HG03045 (cell line): ENCODE results near the gene VCX2.
"Not testable (repeated sequence)": the region's sequence is repeated elsewhere in the genome, so short reads cannot be mapped to it uniquely, and the experiment has no call there.

Source experiments
- ATAC-seq: cut with Tn5 transposase; IDR thresholded peaks from one replicate; pipeline ENCODE4 v1.9.1; 2021; ENCODE audit warnings: mild to moderate bottlenecking, moderate library complexity; ENCODE audit not compliant: unreplicated experiment

The VCX2 gene

DNA sequence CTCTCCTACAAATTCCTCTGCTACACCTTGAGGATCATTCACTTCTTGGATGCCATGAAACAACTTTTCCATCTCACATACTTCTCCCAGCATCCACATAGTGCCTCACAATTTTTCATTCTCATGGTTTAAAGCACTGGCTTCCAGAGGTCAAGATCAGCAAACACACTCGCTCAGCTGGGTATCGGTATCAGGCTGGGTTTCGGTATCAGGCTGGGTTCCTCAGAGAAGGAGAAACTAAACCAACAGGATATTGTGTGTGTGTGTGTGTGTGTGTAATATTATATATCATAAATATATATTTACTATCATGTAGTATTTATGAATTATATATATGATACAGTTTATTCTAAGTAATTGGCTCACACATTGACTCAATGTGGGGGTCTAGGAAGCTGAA is at the start of gene VCX2:
TSS of gene VCX2 (minus strand) at position 99 of the 400 bp plus-strand sequence. CDS start 624 bp downstream, outside the sequence.
- not testable (repeated sequence) for ATAC-seq

DNA sequence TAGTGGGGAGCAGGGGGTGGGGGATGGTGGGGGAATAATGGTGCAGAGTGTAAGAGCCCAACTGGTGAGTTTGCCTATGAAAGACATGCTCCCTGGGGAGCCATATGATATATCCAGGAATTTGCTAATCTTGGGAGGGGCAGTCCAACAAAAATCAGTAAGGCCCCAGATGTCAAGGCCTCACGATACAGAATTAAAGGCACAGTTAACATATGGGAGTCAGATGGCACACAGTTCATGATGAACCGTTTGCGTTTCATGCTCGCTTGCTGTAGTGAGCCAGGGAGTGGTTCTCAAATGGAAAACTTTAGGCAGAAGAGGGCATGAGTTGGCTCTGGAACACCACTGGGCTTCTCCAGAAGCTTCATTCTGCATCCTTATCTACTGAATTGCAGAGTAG is 33.9 kb upstream of the VCX2 start:
- ATAC-seq, result no peak

DNA sequence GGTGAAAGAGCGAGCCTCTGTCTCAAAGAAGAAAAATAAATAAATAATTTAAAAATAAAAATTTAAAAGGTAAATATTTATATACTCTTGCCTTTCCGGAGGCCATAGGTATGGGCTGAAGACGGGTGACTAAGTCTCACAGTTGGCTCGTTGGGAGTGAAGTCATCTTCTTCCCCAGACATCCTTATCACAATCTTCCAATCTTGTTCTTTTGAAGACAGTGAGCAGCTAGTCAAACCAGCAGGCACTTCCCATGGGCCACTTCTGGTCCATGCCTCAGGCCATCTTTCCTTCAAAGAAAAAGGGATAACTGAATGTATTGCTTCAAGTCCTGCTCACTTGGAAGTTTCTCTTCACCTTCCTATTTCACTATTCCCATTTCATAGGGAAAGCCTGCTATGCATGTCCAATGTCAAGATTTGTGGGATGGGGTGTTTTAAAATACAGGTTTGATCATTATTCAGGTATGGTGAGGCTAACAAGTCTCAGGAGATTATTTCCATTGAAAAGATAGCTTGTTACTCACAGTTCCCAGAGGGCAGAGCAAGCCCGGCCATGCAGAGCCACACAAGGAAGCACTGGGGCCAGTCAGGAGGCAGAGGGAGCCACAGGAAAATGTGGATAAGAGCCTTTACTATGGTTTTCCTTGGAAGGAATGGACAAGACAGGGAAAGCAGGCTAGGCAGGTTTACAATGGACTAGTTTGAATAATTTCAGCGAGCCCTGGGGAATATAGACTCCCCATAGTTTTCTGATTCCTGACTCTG is 33.3 kb upstream of the VCX2 start:
- no peak for ATAC-seq

GRCh38 chrX:8201896-8202331 is 30.8 kb upstream of the VCX2 start:
- ATAC-seq, result no peak

DNA sequence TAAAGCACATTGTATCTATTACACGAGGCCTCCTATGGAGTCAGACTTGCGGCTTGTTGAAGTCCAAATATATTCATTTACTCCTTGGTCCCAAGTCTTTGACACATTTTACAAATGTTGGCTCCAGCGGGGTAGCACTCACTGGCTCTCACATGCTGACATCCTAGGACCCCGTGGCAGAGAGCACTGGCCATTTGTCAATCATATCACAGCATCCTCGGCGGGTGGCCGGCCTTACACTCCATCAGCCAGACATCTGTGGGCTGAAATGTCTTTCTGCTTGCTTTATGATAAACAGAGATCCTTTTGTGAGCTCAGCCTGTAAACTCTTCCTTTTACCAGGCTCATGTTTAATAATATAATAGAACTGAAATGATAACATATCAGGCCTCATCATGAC is 25.7 kb upstream of the VCX2 start:
- no peak for ATAC-seq

GRCh38 chrX:8194216-8194615 is 23.1 kb upstream of the VCX2 start:
- no peak for ATAC-seq

DNA sequence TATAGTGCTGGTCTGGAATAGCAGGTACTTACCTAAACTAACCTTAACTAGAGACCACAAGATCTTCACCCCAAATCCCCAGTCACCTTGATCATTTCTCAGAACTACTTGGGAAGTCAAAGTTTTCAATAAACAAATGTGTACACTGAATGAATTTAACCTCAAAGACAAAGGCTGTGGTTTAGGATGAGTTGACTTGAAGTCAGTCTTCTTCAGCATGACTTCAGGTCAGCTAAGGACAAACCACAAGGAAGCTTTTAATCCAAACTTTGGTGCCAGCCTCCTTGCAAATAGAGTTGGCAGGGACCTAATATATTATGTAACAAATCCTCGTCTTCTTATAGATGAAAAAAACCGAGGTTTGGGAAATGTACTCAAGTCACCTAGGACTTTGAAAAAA is 21.2 kb upstream of the VCX2 start:
- ATAC-seq, result no peak

GRCh38 chrX:8191022-8191421 is 20.0 kb upstream of the VCX2 start:
- ATAC-seq, result no peak

DNA sequence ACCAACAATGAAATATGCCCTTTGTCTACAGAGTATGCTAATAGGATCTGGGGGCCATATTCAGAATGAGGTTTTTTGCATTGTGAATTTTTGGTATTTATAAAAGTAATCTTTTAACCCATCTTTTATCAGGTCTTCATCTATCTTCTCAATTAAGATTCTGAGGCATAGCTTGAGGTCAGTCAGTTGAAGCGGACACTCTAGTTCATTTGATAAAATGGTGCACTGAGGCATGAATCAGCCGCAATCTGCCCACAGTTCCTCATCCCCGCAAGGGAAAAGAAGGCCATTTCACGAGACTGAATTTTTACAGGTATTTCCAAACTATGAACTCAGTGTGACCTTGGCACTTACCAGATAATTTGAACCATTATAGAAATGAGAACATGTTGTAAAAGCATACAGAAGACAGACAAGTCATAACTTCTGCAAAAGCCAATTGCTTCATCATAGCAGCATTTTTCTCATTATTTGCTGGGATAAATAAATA is 19.3 kb upstream of the VCX2 start:
- ATAC-seq, result no peak

GRCh38 chrX:8189096-8189830 is 18.2 kb upstream of the VCX2 start:
- no peak for ATAC-seq

DNA sequence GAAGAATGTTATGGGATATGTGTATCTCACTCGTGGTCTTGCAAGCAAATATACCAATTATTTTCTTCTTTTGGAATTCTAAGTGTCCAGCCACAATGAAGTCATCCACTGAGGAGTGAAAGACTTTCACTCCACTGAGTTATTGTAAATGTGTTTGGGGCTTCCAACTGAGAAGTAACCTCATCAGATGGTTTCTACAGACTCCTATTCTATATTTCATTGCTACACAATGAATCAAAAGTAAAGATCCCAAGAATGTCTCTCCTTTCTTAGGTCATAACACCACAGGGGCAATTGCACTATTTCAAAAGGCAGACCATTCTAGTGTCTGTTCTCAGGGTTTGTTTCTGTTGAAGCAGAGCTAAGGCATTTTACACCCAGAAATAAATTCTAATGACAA is 12.3 kb upstream of the VCX2 start:
- ATAC-seq, result no peak

GRCh38 chrX:8179656-8180055 is 8.6 kb upstream of the VCX2 start:
- ATAC-seq, result no peak

- not testable (repeated sequence) for ATAC-seq
Observed at GRCh38 chrX:8154011-8154410, 17.1 kb downstream of the VCX2 start.

- no peak for ATAC-seq
Observed at GRCh38 chrX:8147226-8147625, 23.8 kb downstream of the VCX2 start.

DNA sequence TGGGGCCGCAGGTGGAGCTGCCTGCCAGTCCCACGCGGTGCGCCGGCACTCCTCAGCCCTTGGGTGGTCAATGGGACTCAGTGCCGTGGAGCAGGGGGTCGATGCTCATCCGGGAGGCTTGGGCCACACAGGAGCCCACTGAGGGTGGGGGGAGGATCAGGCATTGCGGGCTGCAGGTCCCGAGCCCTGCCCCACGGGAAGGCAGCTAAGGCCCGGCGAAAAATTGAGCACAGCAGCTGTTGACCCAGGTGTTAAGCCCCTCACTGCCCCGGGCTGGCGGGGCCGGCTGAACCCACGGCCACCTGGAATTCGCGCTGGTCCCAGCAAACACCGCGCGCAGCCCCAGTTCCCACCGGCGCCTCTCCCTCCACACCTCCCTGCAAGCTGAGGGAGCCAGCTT is 26.1 kb downstream of the VCX2 start:
- no peak for ATAC-seq

GRCh38 chrX:8141896-8142295 is 29.2 kb downstream of the VCX2 start:
- no peak for ATAC-seq

- ATAC-seq, result no peak
Observed at GRCh38 chrX:8140986-8141744, 29.9 kb downstream of the VCX2 start.

GRCh38 chrX:8139716-8140115 is 31.4 kb downstream of the VCX2 start:
- no peak for ATAC-seq

GRCh38 chrX:8138252-8138651 is 32.8 kb downstream of the VCX2 start:
- ATAC-seq, result no peak

GRCh38 chrX:8126648-8127047 is 44.4 kb downstream of the VCX2 start:
- ATAC-seq, result no peak

DNA sequence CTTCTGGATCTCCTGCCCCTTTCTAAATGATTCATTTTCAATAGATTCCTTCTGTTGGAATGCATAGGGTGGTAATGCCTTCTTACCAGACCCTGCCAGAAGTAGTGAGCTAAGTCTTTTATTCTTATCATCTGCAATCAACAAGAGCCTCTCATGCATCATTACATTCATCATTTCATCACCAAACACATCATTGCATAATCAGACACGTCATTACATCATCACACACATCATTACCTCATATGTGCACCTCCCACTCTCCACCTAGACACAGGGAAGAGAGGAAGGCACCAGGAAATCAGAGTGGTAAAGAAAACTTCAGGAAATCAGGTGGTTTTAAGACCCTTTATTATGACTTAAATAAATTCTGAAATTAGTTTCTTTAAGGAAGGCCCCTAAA is 45.0 kb downstream of the VCX2 start:
- ATAC-seq, result no peak
